IPS-20b (cell line): ENCODE results near the gene STX8.
"Not testable (repeated sequence)": the region's sequence is repeated elsewhere in the genome, so short reads cannot be mapped to it uniquely, and the experiment has no call there.

ENCODE experiments used
- H3K27ac ChIP-seq: one replicate; pipeline ENCODE4 v1.5.1; 2013; ENCODE audit warnings: low read length
- H3K27me3 ChIP-seq: 2 replicates; pipeline ENCODE4 v1.6.1; 2013; ENCODE audit warnings: mild to moderate bottlenecking, low read length, inconsistent platforms; ENCODE audit not compliant: insufficient read depth
- H3K36me3 ChIP-seq: 2 replicates; pipeline ENCODE4 v1.6.1; 2013; ENCODE audit warnings: low read depth, mild to moderate bottlenecking, inconsistent platforms, low read length, moderate library complexity; ENCODE audit not compliant: insufficient read depth
- H3K4me1 ChIP-seq: 2 replicates; pipeline ENCODE4 v1.6.1; 2013; ENCODE audit warnings: mild to moderate bottlenecking, control low read depth, inconsistent platforms, low read length, moderate library complexity; ENCODE audit not compliant: insufficient read depth
- H3K4me3 ChIP-seq: 2 replicates; pipeline ENCODE4 v1.5.1; 2013; ENCODE audit warnings: mild to moderate bottlenecking, low read length, inconsistent platforms
- H3K9ac ChIP-seq: 2 replicates; pipeline ENCODE4 v1.6.1; 2013; ENCODE audit warnings: low read depth, mild to moderate bottlenecking, inconsistent platforms, low read length, moderate library complexity
- H3K9me3 ChIP-seq: 2 replicates; pipeline ENCODE4 v1.6.1; 2013; ENCODE audit warnings: mild to moderate bottlenecking, low read depth, low read length, inconsistent platforms; ENCODE audit not compliant: insufficient read depth

The STX8 gene

DNA sequence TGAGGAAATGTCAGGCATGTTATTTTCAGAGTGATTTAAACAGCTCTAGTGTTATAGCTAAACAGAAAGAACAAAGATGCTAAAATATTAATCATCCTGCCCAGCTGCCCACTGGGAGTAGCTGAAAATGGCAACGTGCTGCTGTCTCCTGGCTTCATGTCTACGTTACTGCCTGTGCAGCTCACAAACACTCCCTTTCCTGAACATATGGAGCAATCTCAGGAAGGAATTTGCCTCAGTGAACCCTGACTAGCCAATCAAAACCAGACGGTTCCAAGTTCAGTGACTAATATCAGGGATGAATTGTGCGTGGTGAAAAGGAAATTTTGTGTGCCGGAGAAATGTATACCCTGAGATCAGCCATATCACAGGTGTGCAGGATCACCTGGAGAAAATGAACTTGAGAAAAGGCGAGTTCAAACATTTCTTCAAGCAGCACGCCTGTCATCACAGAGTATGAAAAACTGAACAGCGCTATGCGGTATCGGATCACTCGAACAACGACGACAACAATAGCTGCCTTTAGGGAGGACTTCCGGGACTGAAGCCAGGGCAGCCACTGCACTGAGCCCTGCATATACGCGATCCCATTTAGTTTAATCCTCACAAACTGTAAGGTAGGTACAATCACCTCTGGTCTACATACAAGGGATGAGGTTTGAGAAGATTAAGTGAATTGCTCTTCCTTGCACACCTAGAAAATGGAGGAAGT is 110.3 kb downstream of the STX8 start:
- no peaks in the 10 kb centered on the region for H3K36me3 ChIP-seq
- H3K4me3 ChIP-seq = no peak overlapping the region
- H3K9ac ChIP-seq = no peak overlapping the region
- H3K27ac ChIP-seq = no peak overlapping the region
- no peaks in the 10 kb centered on the region for H3K27me3 ChIP-seq
- no peaks in the 10 kb centered on the region for H3K4me1 ChIP-seq
- no peaks in the 10 kb centered on the region; the same call in 1 of the 2 replicates for H3K9me3 ChIP-seq

DNA sequence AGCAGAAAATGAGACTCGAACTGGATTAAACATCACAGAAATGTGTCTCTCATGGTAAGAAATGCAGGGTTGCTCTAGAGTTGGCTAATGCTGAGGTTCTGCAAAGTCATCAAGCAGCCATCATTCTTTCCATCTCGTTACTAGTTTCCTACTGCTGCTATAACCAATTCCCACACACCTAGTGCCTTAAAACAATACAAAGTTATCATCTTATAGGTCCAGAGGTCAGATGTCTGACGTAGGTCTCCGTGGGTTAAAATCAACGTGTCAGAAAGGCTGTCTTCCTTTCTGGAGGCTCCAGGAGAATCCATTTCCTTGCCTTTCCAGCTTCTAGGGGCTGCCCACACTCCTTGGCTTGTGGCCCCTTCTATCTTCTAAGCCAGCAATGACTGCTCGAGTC is 118.6 kb downstream of the STX8 start:
- Histone ChIP-seq H3K9me3 (no peaks in the 10 kb centered on the region; the same call in 1 of the 2 replicates), H3K27me3 (no peaks in the 10 kb centered on the region), H3K4me1 (no peaks in the 10 kb centered on the region), H3K9ac (no peak overlapping the region), H3K27ac (no peak overlapping the region), H3K36me3 (no peaks in the 10 kb centered on the region), H3K4me3 (no peak overlapping the region)

DNA sequence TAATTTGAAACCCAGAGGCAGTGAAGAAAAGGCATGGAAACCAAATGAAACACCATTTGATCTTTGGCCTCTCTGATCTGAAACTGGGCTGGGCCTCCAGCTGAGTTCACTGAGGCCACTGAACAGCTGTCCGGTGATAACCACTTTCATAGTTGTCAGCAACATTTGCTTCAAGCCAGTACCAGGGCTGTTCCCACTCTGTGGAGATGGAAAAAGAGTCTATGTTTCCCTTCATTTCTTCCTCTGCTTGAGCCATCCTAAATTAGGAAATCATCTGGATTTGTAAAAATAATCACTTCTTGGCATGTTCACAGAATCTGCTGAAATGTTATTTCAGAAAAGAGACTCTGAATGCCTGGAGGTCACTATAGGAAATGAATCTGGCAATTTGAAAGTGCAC is 119.3 kb downstream of the STX8 start:
- Histone ChIP-seq H3K9ac (no peak overlapping the region), H3K27me3 (no peaks in the 10 kb centered on the region), H3K36me3 (no peaks in the 10 kb centered on the region), H3K9me3 (no peaks in the 10 kb centered on the region), H3K4me3 (no peak overlapping the region), H3K4me1 (no peaks in the 10 kb centered on the region), H3K27ac (no peak overlapping the region)

DNA sequence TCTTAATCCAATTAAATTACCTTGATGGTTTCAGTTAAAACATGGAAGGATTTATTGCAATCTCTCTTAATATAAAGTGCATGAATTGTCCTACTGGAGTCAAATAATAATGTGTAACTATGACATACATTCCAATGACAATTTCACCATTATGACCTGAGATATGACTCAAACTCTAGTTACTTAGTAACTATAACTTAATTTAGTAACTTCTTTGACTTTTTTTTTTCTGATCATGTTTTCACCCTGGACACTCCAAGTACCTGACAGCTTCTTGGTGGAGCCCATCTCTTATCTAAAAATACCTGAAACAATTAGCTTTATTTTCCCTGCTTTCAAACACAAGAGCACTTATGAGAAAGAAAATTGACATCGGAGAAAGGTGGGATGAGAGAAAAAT is 123.7 kb downstream of the STX8 start:
- H3K36me3 ChIP-seq = no peaks in the 10 kb centered on the region
- no peak overlapping the region for H3K27ac ChIP-seq
- no peak overlapping the region for H3K9ac ChIP-seq
- H3K9me3 ChIP-seq = no peaks in the 10 kb centered on the region
- no peaks in the 10 kb centered on the region for H3K4me1 ChIP-seq
- no peaks in the 10 kb centered on the region for H3K27me3 ChIP-seq
- H3K4me3 ChIP-seq = no peak overlapping the region

DNA sequence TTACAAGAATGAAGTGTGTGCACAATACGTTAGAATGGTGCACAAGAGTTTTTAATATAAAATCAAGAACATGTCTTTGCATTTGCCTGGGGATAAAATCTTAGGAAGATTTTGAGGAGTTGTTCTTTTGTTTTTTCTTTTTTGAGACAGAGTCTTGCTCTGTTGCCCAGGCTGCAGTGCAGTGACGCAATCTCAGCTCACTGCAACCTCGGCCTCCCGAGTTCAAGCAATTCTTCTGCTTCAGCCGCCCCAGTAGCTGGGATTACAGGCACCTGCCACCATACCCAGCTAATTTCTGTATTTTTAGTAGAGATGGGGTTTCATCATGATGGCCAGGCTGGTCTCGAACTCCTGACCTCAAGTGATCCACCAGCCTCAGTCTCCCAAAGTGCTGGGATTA is 128.3 kb downstream of the STX8 start:
- not testable (repeated sequence) for H3K36me3 ChIP-seq, H3K9ac ChIP-seq, H3K4me1 ChIP-seq, H3K27ac ChIP-seq, H3K9me3 ChIP-seq, H3K4me3 ChIP-seq, H3K27me3 ChIP-seq

DNA sequence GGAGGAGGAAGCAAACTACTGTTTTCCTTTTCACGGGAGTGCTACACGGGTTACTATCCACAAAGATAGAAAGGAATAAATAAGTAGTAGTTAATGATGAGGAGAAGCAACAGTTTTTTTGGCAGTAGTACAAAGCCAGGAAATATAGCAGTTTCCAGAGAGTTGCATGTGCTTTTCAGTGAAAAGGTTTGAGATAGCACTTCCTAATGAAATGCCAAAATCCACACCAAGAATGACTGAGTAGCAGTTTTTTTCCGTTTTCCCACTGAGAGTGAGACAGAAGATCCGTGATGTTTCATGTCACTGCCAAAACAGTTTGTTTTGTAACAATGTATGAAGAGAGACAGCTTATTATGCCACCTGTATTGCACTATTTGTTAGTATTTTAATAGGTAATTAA is 129.1 kb downstream of the STX8 start:
- Histone ChIP-seq H3K27me3 (no peaks in the 10 kb centered on the region), H3K27ac (no peak overlapping the region), H3K9ac (no peak overlapping the region), H3K4me1 (peaks cover 9% of the 10 kb centered on the region; the same call in 1 of the 2 replicates), H3K36me3 (no peaks in the 10 kb centered on the region), H3K4me3 (no peak overlapping the region), H3K9me3 (no peaks in the 10 kb centered on the region)

DNA sequence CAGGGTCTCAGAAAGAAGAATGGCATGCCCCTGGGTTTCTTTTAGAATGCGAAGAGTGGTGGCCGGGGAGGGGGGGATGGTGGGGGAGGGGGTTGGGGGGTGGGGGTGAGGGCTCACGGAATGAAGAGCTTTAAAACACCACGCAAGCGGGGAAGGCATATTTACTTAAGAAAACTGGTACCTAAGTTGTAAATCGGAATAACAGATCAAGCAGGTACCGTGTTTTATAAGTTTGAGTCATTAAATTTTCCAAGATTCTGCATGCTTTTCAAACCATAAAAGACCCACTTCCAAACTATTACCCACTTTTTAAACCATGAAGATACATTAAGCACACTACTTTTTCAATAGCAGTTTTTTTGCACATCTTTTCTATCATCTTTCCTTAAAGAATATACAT is 130.2 kb downstream of the STX8 start:
- Histone ChIP-seq H3K4me1 (peaks cover 9% of the 10 kb centered on the region; the same call in 1 of the 2 replicates), H3K27ac (no peak overlapping the region), H3K27me3 (no peaks in the 10 kb centered on the region), H3K4me3 (0 out of 2 replicates have a peak overlapping the region, but pooled peaks have one; percentile 34), H3K9me3 (no peaks in the 10 kb centered on the region), H3K9ac (no peak overlapping the region), H3K36me3 (no peaks in the 10 kb centered on the region)

DNA sequence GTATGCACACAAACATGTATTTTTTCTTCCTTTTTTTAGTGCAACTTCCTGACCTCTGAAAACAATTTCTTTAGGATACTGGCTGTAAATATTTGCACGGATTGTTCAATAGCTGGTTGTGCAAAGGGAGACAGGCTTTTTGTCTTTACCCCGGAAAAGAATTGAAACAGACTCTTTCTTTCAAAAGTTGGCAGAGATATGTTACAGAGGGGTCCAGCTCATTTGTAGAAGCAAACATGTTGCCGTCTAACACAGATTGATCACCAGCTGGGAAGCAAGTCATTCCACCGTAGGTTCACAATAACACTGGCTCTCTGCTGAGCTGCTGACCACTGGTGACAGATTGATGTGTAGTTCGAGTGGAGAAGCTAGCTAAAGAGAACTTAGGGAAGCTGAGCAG is 130.9 kb downstream of the STX8 start:
- Histone ChIP-seq H3K4me3 (no peak overlapping the region), H3K36me3 (no peaks in the 10 kb centered on the region), H3K27ac (no peak overlapping the region), H3K9ac (no peak overlapping the region), H3K9me3 (no peaks in the 10 kb centered on the region), H3K4me1 (peaks cover 9% of the 10 kb centered on the region; the same call in 1 of the 2 replicates), H3K27me3 (no peaks in the 10 kb centered on the region)

DNA sequence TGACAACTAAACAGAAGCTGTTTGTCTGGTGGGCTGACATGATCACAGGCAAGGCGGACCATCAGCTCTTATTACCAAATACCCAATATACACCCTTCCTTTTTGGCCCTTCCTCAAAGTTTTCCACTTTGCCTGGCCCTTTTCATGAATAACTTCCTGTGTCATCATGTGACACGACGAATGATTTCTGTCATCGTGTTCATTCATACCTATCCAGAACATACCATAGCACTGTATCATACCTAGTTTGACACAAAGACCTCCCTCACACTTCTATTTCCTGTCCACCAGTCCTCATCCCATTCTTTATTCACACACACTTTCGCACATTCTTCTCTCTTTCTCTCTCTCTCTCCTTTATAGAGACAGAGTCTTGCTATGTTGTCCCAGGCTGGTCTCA is 131.8 kb downstream of the STX8 start:
- H3K4me1 ChIP-seq = peaks cover 9% of the 10 kb centered on the region; the same call in 1 of the 2 replicates
- no peaks in the 10 kb centered on the region for H3K27me3 ChIP-seq
- no peak overlapping the region for H3K4me3 ChIP-seq
- no peaks in the 10 kb centered on the region for H3K9me3 ChIP-seq
- no peak overlapping the region for H3K27ac ChIP-seq
- no peak overlapping the region for H3K9ac ChIP-seq
- H3K36me3 ChIP-seq = no peaks in the 10 kb centered on the region

DNA sequence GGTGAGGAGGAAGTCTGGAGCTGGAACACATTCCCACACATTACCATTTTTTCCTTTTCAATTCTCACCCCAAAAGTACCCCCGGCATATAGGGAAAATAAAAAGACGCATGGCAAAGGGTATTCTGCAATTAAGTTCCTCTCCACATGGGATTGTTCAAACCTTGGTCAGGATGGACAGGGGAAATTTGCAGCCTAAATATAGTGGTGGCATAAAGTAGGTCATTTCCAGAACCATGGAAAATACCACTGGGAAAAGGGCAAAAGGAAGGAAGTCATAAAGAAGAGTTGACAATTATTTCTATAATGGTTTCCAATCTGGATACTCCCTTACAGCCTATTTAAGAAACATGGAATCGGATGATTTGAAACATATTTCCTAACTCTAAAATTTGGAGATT is 135.8 kb downstream of the STX8 start:
- Histone ChIP-seq H3K9me3 (no peaks in the 10 kb centered on the region), H3K4me1 (peaks cover 14% of the 10 kb centered on the region), H3K27me3 (no peaks in the 10 kb centered on the region), H3K27ac (no peak overlapping the region), H3K4me3 (no peak overlapping the region), H3K36me3 (no peaks in the 10 kb centered on the region), H3K9ac (no peak overlapping the region)

DNA sequence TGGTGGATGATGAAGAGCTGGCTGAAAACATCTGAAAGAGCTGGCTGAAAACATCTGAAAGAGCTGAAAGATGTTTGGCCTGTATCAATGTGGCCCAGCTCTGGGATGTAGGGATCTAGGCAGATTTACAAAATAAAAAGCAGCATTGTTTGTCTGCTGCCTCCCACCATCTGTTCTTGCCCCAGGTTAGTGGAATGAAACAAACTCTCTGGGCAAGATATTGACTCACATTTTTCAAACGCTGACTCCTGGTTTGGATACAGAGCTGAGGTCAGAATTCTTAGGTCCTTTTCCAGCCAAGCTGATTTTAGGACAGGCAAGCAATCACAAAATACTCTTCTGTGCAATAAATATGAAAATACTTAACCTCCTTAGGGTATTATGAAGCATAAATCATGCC is 139.0 kb downstream of the STX8 start:
- Histone ChIP-seq H3K27me3 (no peaks in the 10 kb centered on the region), H3K9me3 (no peaks in the 10 kb centered on the region), H3K9ac (no peak overlapping the region), H3K27ac (no peak overlapping the region), H3K36me3 (no peaks in the 10 kb centered on the region), H3K4me1 (peaks cover 9% of the 10 kb centered on the region), H3K4me3 (no peak overlapping the region)

DNA sequence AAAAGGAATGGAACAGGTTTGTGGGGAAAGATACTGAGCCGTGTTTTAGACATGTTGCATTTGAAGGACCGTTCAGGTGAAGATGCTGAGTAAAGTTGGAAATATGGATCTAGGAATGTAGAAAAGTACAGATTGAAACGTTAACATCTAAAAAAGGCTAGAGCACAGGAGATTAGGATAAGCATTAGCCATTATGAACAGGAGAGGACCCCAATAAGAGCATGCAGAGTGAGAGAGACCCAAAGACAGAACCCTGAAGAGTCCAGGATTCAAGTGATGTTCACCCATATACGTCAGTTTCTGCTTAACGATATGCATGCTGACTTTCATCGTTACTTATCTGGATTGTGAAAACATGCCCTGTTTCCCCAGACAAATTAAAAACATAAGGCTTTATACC is 140.5 kb downstream of the STX8 start:
- Histone ChIP-seq H3K4me1 (peaks cover 9% of the 10 kb centered on the region), H3K27me3 (no peaks in the 10 kb centered on the region), H3K4me3 (no peak overlapping the region), H3K9ac (no peak overlapping the region), H3K27ac (no peak overlapping the region), H3K9me3 (no peaks in the 10 kb centered on the region), H3K36me3 (no peaks in the 10 kb centered on the region)
